Mesothelial cell of epicardium (in vitro differentiated cells): ENCODE measurements around the gene APEH. TPM values are rescaled to one million over a fixed set of nuclear protein-coding genes. Genes with fewer than 3 reads are reported as not detected.

ENCODE experiments used
- DNase-seq, 2 experiments: peaks; one replicate each; pipeline ENCODE4 v3.0.0; 2021; ENCODE audit warnings: low spot score in 2 of 2; ENCODE audit not compliant: unreplicated experiment in 2 of 2
- H3K27ac Mint-ChIP-seq: 2 replicates; pipeline ENCODE4 v1.8.0; 2021; ENCODE audit warnings: mixed read lengths
- H3K27me3 Mint-ChIP-seq: 2 replicates; pipeline ENCODE4 v1.8.0; 2021; ENCODE audit warnings: low read depth, mixed read lengths
- H3K36me3 Mint-ChIP-seq: 2 replicates; pipeline ENCODE4 v1.8.0; 2021; ENCODE audit warnings: mixed read lengths
- H3K4me1 Mint-ChIP-seq: 2 replicates; pipeline ENCODE4 v1.8.0; 2021; ENCODE audit warnings: mixed read lengths
- H3K4me3 Mint-ChIP-seq: 2 replicates; pipeline ENCODE4 v1.8.0; 2021; ENCODE audit warnings: mild to moderate bottlenecking, moderate library complexity, mixed read lengths
- H3K9me3 Mint-ChIP-seq: 2 replicates; pipeline ENCODE4 v1.8.0; 2021; ENCODE audit warnings: mixed read lengths
- total RNA-seq: library from RNA; stranded (reverse); gene quantifications from 3 replicates; pipeline ENCODE4 v1.2.1, GENCODE V29; 2021
- TF ChIP-seq, protein P1 (sequence below): fragments of 200-600 bp; sonication (generic); IDR thresholded peaks from one replicate; pipeline ENCODE4 v1.5.0; 2021; ENCODE audit warnings: antibody characterized with exemption; ENCODE audit not compliant: unreplicated experiment

The APEH gene
- total RNA-seq, 1 donor from 2014 or later = 111 TPM

DNA sequence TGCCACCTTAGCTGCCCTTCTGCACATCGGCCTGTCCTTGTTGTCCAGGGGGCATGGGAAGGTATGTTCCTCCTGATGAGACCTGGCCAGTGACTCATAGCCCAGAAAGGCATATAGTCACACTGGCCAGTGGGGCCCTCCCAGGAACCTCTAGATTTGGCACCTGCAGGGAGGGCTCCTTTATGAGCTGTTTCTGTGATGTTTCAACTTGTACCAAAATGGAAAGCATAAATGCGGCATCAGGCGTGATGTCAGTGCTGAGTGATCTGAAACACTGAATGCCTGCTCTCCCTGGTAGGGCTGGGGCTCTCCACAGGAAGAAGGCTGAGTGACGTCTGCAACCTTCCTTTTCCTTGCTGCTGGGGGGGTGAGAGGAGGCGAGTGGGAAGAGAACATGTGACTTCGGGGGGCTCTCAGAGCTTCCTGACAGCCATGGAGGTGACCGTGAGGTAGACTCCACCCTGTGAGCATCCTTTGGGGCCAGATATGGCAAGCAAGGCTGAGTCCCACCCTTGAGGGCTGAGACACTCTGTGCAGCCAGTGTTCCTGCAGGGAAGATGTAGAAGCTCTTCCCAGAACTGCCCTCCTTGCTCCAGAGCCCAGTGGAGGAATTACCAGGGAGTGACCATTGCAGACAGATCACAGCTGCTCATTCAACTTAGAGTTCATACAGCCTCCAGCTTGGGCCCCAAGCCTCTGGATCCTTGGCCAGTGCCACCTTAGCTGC, 37.1 kb upstream of the APEH start:
- Mint-ChIP-seq H3K27me3 (peaks cover 4% of the 10 kb centered on the region), H3K4me1 (no peaks in the 10 kb centered on the region), H3K4me3 (no peak overlapping the region), H3K36me3 (no peaks in the 10 kb centered on the region), H3K9me3 (peaks cover under 1% of the 10 kb centered on the region), H3K27ac (no peak overlapping the region)
- DNase-seq = no peak
- TF ChIP-seq, protein P1, sequence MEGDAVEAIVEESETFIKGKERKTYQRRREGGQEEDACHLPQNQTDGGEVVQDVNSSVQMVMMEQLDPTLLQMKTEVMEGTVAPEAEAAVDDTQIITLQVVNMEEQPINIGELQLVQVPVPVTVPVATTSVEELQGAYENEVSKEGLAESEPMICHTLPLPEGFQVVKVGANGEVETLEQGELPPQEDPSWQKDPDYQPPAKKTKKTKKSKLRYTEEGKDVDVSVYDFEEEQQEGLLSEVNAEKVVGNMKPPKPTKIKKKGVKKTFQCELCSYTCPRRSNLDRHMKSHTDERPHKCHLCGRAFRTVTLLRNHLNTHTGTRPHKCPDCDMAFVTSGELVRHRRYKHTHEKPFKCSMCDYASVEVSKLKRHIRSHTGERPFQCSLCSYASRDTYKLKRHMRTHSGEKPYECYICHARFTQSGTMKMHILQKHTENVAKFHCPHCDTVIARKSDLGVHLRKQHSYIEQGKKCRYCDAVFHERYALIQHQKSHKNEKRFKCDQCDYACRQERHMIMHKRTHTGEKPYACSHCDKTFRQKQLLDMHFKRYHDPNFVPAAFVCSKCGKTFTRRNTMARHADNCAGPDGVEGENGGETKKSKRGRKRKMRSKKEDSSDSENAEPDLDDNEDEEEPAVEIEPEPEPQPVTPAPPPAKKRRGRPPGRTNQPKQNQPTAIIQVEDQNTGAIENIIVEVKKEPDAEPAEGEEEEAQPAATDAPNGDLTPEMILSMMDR = no peak

DNA sequence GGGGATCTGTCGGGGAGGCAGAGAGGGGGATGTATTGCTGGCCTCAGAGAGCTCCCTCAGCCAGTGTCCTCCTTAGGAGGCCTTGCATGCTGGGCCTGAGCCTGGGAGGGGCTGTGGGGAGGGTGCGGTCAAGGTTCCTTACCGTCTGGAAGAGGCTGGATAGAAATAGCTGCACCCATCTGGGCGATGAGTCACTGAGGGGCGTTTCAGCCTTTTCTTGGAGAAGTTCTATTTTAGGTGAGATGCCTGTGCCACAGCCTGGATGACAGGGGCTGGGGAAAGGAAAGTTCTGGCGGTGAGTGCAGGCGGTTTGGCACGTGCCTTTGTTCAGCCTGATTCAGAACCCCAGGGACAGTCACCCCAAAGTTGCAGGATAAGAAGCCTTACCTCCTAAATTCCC, 35.7 kb upstream of the APEH start:
- Mint-ChIP-seq H3K4me1 (no peaks in the 10 kb centered on the region), H3K9me3 (no peaks in the 10 kb centered on the region), H3K4me3 (no peak overlapping the region), H3K27ac (no peak overlapping the region), H3K27me3 (peaks cover 4% of the 10 kb centered on the region), H3K36me3 (no peaks in the 10 kb centered on the region)
- TF ChIP-seq, protein P1 = no peak
- DNase-seq = no peak

DNA sequence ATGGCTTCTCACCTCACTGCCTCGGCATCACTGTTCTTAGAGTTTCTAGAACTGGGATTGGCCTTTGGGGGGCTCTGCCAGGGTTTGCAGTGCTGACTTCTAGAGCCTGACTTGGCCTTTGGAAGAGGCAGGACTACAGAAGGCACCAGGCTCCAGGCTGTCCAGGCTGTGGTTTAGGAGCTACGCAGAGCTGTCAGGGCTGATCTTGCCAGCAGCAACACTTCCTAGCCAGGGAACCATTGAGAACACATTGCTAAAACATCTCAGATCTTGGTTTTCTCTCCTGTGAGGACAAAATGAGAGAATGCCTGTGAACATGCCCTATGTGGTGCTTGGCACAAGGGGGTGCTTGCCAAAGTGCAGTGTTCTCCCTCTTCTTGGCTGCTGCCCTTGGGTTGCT, 34.6 kb upstream of the APEH start:
- Mint-ChIP-seq H3K36me3 (no peaks in the 10 kb centered on the region), H3K4me3 (no peak overlapping the region)
- no peak for DNase-seq

DNA sequence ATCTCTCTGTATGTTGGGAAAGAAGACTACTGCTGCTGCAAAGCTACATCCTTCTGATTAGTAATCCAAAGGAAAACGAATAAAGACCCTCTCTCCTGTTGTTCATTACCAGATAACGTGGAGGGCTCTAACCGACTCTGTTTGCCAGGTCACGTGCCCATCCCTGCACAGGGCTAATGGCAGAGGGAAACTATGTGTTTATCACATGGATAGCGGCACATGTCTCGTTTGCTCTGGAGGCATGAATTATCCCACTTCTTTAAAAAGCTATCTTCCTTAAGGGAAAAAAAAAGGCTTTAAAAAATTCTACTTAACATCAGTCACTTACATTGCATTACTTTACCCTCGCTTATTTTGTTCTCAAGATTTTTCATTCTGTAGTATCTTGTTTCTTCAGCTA, 32.9 kb upstream of the APEH start:
- no peaks in the 10 kb centered on the region for H3K4me1 Mint-ChIP-seq
- TF ChIP-seq, protein P1 = no peak
- H3K27me3 Mint-ChIP-seq = peaks cover 1% of the 10 kb centered on the region
- H3K9me3 Mint-ChIP-seq = no peaks in the 10 kb centered on the region
- H3K27ac Mint-ChIP-seq = no peak overlapping the region
- no peak for DNase-seq
- H3K36me3 Mint-ChIP-seq = no peaks in the 10 kb centered on the region
- H3K4me3 Mint-ChIP-seq = no peak overlapping the region

More for the DNA sequence above, 34.6 kb upstream of the APEH start:
- Mint-ChIP-seq H3K27me3 (peaks cover 4% of the 10 kb centered on the region), H3K27ac (no peak overlapping the region), H3K9me3 (no peaks in the 10 kb centered on the region), H3K4me1 (no peaks in the 10 kb centered on the region)
- TF ChIP-seq, protein P1 = no peak

DNA sequence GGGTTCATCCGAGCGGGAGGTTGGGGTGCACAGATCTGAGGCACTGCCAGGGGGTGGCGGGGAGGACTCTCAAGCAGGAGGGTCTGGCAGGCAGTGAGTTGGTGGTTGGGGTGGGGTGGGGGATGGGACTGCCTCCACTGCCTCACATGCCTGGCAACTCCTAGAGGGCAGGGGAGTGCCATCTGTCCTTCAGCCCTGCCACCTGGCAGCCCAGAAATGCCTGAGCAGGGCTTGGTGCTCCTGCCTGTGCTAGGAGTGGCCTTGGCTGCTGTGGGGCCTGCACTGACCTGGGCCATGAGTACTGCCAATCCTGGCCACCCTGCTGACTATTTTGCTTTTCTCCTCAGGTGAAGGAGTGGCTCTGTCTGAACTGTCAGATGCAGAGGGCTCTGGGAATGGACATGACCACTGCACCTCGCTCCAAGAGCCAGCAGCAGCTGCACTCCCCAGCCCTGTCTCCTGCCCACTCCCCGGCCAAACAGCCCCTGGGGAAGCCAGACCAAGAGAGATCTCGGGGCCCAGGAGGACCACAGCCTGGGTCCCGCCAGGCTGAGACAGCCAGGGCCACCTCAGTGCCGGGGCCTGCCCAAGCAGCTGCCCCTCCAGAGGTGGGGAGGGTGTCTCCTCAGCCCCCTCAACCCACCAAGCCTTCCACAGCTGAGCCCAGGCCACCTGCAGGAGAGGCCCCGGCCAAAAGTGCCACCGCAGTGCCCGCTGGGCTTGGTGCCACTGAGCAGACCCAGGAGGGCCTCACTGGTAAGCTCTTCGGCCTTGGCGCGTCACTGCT, 32.0 kb upstream of the APEH start:
- Mint-ChIP-seq H3K27ac (no peak overlapping the region), H3K4me3 (no peak overlapping the region), H3K36me3 (no peaks in the 10 kb centered on the region), H3K9me3 (no peaks in the 10 kb centered on the region), H3K27me3 (peaks cover 1% of the 10 kb centered on the region), H3K4me1 (no peaks in the 10 kb centered on the region)
- TF ChIP-seq, protein P1 = no peak
- DNase-seq = no peak
